Measurements from ENCODE around the gene SLC7A14. TPM values are rescaled to one million over a fixed set of nuclear protein-coding genes. Genes with fewer than 3 reads are reported as not detected.
A peak's percentile ranks its signal among the peaks of the same experiment; 100 is the strongest.

SLC7A14 gene
- total RNA-seq, 2 donors from 2014 or later: 0.26 TPM; not detected in 1

DNA sequence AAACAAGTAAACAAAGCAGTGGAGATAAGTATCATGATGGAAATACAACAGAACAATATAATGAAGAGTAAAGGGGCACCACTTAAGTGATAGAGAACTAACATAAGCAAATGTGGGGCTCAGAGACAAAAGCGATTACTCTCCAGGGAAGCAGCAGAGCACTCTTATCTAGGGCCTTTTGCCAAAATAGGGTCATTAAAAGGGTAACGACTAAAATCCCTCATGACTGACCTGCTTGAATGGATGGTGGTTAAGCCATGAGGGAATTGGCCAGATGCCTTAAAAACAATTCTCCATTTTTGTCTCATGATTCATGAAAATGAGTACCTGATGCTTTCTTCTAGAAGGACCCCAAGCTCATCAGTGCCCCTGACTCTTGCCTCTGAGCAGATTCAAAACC, 3.2 kb upstream of the SLC7A14 start:
- no peak overlapping the region for H3K27ac ChIP-seq
- DNase-seq (no peak), ATAC-seq (no peak)
- H3K27me3 ChIP-seq: peaks cover 0 to 8% of the 10 kb centered on the region in 2 donors
- peaks cover 12% of the 10 kb centered on the region for H3K4me1 ChIP-seq
- intact Hi-C loops (cut with DNase I): no loop called here
- no peaks in the 10 kb centered on the region for H3K36me3 ChIP-seq (replicated peaks in 1 of 2; ENCODE audit: insufficient read depth in 1 of 2, low read depth in 2 of 2)
- no peak overlapping the region for H3K4me3 ChIP-seq
- WGBS, 2 donors: 42 to 44% methylated on average over 2 of the region's 2 CpGs
- H3K9me3 ChIP-seq: no peaks in the 10 kb centered on the region
- TF ChIP-seq, protein P1, sequence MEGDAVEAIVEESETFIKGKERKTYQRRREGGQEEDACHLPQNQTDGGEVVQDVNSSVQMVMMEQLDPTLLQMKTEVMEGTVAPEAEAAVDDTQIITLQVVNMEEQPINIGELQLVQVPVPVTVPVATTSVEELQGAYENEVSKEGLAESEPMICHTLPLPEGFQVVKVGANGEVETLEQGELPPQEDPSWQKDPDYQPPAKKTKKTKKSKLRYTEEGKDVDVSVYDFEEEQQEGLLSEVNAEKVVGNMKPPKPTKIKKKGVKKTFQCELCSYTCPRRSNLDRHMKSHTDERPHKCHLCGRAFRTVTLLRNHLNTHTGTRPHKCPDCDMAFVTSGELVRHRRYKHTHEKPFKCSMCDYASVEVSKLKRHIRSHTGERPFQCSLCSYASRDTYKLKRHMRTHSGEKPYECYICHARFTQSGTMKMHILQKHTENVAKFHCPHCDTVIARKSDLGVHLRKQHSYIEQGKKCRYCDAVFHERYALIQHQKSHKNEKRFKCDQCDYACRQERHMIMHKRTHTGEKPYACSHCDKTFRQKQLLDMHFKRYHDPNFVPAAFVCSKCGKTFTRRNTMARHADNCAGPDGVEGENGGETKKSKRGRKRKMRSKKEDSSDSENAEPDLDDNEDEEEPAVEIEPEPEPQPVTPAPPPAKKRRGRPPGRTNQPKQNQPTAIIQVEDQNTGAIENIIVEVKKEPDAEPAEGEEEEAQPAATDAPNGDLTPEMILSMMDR (IDR thresholded peaks at IDR 0.05): no peak
- TF ChIP-seq POLR2A (IDR thresholded peaks at IDR 0.05): no peak

GRCh38 chr3:170585008-170585936, 603 bp downstream of the SLC7A14 start:
- H3K4me3 ChIP-seq: no peak overlapping the region
- no peak for TF ChIP-seq POLR2A (IDR thresholded peaks at IDR 0.05)
- TF ChIP-seq, protein P1 (IDR thresholded peaks at IDR 0.05): no peak
- peaks cover 12% of the 10 kb centered on the region for H3K4me1 ChIP-seq
- no peaks in the 10 kb centered on the region for H3K36me3 ChIP-seq (replicated peaks in 1 of 2; ENCODE audit: insufficient read depth in 1 of 2, low read depth in 2 of 2)
- no peak overlapping the region for H3K27ac ChIP-seq
- ATAC-seq (peak; percentile 35), DNase-seq (no peak)
- 2 to 6% methylated on average over 9 to 79 of the region's 81 CpGs for WGBS, 2 donors
- intact Hi-C loops (cut with DNase I): no loop called here
- H3K9me3 ChIP-seq: no peaks in the 10 kb centered on the region
- H3K27me3 ChIP-seq: peaks cover 0 to 8% of the 10 kb centered on the region in 2 donors

DNA sequence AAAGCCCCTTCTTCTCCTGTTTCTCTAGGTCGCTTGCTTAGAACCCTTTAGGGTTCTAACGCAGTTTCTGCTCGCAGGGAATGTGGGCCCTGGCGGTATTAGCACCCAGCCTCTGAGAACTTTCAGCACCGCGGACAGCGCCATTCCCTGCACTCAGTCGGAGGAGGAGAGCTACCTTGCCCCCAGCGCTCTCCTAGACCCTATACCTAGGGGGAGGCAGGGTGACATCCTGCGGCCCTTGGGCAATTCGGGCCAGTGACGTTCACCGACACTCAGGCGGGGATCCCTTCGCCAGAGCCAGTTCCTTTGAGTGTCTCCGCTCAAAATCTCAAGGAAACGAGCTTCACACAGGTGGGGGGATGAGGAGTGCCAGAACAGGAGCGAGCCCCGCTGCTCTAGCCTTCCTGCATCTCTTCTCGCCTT, 1.3 kb downstream of the SLC7A14 start:
- H3K4me1 ChIP-seq: peaks cover 12% of the 10 kb centered on the region
- peak; percentile 64 to 74 (median 70) for DNase-seq
- WGBS, 2 donors: 3 to 4% methylated on average over 20 of the region's 20 CpGs
- H3K27me3 ChIP-seq: peaks cover 0 to 8% of the 10 kb centered on the region in 2 donors
- H3K36me3 ChIP-seq (replicated peaks in 1 of 2; ENCODE audit: insufficient read depth in 1 of 2, low read depth in 2 of 2): no peaks in the 10 kb centered on the region
- H3K27ac ChIP-seq: no peak overlapping the region
- TF ChIP-seq POLR2A (IDR thresholded peaks at IDR 0.05): no peak
- TF ChIP-seq, protein P1 (IDR thresholded peaks at IDR 0.05): no peak
- intact Hi-C loops (cut with DNase I): no loop called here
- no peaks in the 10 kb centered on the region for H3K9me3 ChIP-seq
- H3K4me3 ChIP-seq: no peak overlapping the region
- peak; percentile 68 for ATAC-seq

DNA sequence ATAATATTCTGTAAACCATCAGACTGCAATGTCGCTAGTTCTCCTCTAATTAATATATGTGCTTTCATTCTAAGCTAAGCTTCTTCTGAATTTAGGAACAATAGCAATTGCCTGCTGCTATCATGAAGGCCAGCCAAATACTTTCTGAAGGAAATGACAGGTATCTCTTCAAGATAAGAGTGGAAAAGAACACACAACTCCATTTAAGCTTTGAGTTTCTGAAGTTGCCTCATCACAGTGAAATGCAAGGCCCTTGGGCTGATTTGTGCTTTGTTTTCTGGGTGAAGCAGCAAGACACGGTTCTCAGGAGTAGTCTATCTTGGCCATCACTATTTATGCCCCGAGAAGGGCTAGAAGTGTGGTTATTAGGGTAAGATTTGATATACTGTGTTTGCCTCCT, 6.2 kb downstream of the SLC7A14 start:
- intact Hi-C loops (cut with DNase I): no loop called here
- TF ChIP-seq POLR2A (IDR thresholded peaks at IDR 0.05): no peak
- TF ChIP-seq, protein P1 (IDR thresholded peaks at IDR 0.05): no peak
- no peak overlapping the region for H3K4me3 ChIP-seq
- H3K4me1 ChIP-seq: peaks cover under 1% of the 10 kb centered on the region
- H3K9me3 ChIP-seq: no peaks in the 10 kb centered on the region
- no peak overlapping the region for H3K27ac ChIP-seq
- ATAC-seq (no peak), DNase-seq (no peak)
- WGBS, 2 donors: 41 to 42% methylated on average over 3 of the region's 3 CpGs
- no peaks in the 10 kb centered on the region for H3K36me3 ChIP-seq (replicated peaks in 1 of 2; ENCODE audit: insufficient read depth in 1 of 2, low read depth in 2 of 2)
- no peaks in the 10 kb centered on the region for H3K27me3 ChIP-seq
